Activated T-cell treated with anti-CD3 and anti-CD28 coated beads, Interleukin-2, amount 50 U/mL, for 24 hours (primary cell): ENCODE results near the gene ASPN.
"Not testable (repeated sequence)": the region's sequence is repeated elsewhere in the genome, so short reads cannot be mapped to it uniquely, and the experiment has no call there.

Experiments used
- DNase-seq: peaks from one replicate; pipeline ENCODE4 v3.0.0-alpha.2; 2020
- H3K27ac Mint-ChIP-seq: 2 replicates; pipeline ENCODE4 v1.8.0; 2020; ENCODE audit warnings: mild to moderate bottlenecking, mixed read lengths
- H3K27me3 Mint-ChIP-seq: 2 replicates; pipeline ENCODE4 v1.8.0; 2020; ENCODE audit warnings: mixed read lengths
- H3K36me3 Mint-ChIP-seq: 2 replicates; pipeline ENCODE4 v1.8.0; 2020; ENCODE audit warnings: low read depth, mixed read lengths
- H3K4me1 Mint-ChIP-seq: 2 replicates; pipeline ENCODE4 v1.8.0; 2020; ENCODE audit warnings: low read depth, mixed read lengths
- H3K4me3 Mint-ChIP-seq: 2 replicates; pipeline ENCODE4 v1.8.0; 2020; ENCODE audit warnings: mild to moderate bottlenecking, moderate library complexity, mixed read lengths
- H3K9me3 Mint-ChIP-seq: 2 replicates; pipeline ENCODE4 v1.8.0; 2020; ENCODE audit warnings: mixed read lengths

The ASPN gene

GRCh38 chr9:92426501-92427145, 55.7 kb downstream of the ASPN start:
- Mint-ChIP-seq H3K27me3 (no peaks in the 10 kb centered on the region), H3K36me3 (no peaks in the 10 kb centered on the region), H3K4me3 (no peak overlapping the region), H3K27ac (no peak overlapping the region), H3K4me1 (no peaks in the 10 kb centered on the region), H3K9me3 (no peaks in the 10 kb centered on the region)
- DNase-seq: no peak

GRCh38 chr9:92425474-92425873, 56.8 kb downstream of the ASPN start:
- H3K4me3 Mint-ChIP-seq: no peak overlapping the region
- H3K9me3 Mint-ChIP-seq: no peaks in the 10 kb centered on the region
- DNase-seq: no peak
- no peaks in the 10 kb centered on the region for H3K27me3 Mint-ChIP-seq
- H3K4me1 Mint-ChIP-seq: no peaks in the 10 kb centered on the region
- no peaks in the 10 kb centered on the region for H3K36me3 Mint-ChIP-seq
- no peak overlapping the region for H3K27ac Mint-ChIP-seq

GRCh38 chr9:92424340-92424739, 58.0 kb downstream of the ASPN start, which contains the start of gene OMD:
TSS of gene OMD (minus strand) at chr9:92424471. CDS start at chr9:92417558, 6,913 bp downstream.
- H3K36me3 Mint-ChIP-seq: no peaks in the 10 kb centered on the region
- no peak for DNase-seq
- H3K27me3 Mint-ChIP-seq: no peaks in the 10 kb centered on the region
- H3K27ac Mint-ChIP-seq: no peak within 1 kb of the TSS
- H3K9me3 Mint-ChIP-seq: no peaks in the 10 kb centered on the region
- H3K4me3 Mint-ChIP-seq: no peak within 1 kb of the TSS
- no peaks in the 10 kb centered on the region for H3K4me1 Mint-ChIP-seq

GRCh38 chr9:92423612-92424011, 58.7 kb downstream of the ASPN start:
- Mint-ChIP-seq H3K36me3 (no peaks in the 10 kb centered on the region), H3K4me1 (no peaks in the 10 kb centered on the region), H3K27me3 (no peaks in the 10 kb centered on the region), H3K4me3 (no peak overlapping the region), H3K9me3 (no peaks in the 10 kb centered on the region), H3K27ac (no peak overlapping the region)
- DNase-seq: no peak

- no peak overlapping the region for H3K27ac Mint-ChIP-seq
- no peaks in the 10 kb centered on the region for H3K9me3 Mint-ChIP-seq
- no peak overlapping the region for H3K4me3 Mint-ChIP-seq
- H3K36me3 Mint-ChIP-seq: no peaks in the 10 kb centered on the region
- no peak for DNase-seq
- no peaks in the 10 kb centered on the region for H3K4me1 Mint-ChIP-seq
- no peaks in the 10 kb centered on the region for H3K27me3 Mint-ChIP-seq
Measured at GRCh38 chr9:92422611-92423338, 59.5 kb downstream of the ASPN start.

- DNase-seq: no peak
- Mint-ChIP-seq H3K27me3 (no peaks in the 10 kb centered on the region), H3K4me3 (no peak overlapping the region), H3K4me1 (no peaks in the 10 kb centered on the region), H3K27ac (no peak overlapping the region), H3K36me3 (no peaks in the 10 kb centered on the region), H3K9me3 (no peaks in the 10 kb centered on the region)
Measured at GRCh38 chr9:92414566-92414965, 67.7 kb downstream of the ASPN start.

GRCh38 chr9:92411157-92411556, 71.1 kb downstream of the ASPN start:
- peaks cover 12% of the 10 kb centered on the region for H3K4me1 Mint-ChIP-seq
- not testable (repeated sequence) for H3K9me3 Mint-ChIP-seq, H3K36me3 Mint-ChIP-seq, H3K4me3 Mint-ChIP-seq, DNase-seq, H3K27ac Mint-ChIP-seq, H3K27me3 Mint-ChIP-seq

- no peak for DNase-seq
- Mint-ChIP-seq H3K9me3 (no peaks in the 10 kb centered on the region), H3K4me1 (peaks cover 26% of the 10 kb centered on the region), H3K36me3 (peaks cover 1% of the 10 kb centered on the region), H3K27ac (no peak overlapping the region), H3K4me3 (no peak overlapping the region), H3K27me3 (no peaks in the 10 kb centered on the region)
Measured at GRCh38 chr9:92408747-92409478, 73.4 kb downstream of the ASPN start.

GRCh38 chr9:92407818-92408217, 74.5 kb downstream of the ASPN start:
- H3K9me3 Mint-ChIP-seq: no peaks in the 10 kb centered on the region
- DNase-seq: no peak
- H3K27ac Mint-ChIP-seq: no peak overlapping the region
- peaks cover 1% of the 10 kb centered on the region for H3K36me3 Mint-ChIP-seq
- no peaks in the 10 kb centered on the region for H3K27me3 Mint-ChIP-seq
- H3K4me3 Mint-ChIP-seq: no peak overlapping the region
- peaks cover 29% of the 10 kb centered on the region for H3K4me1 Mint-ChIP-seq

- no peaks in the 10 kb centered on the region for H3K9me3 Mint-ChIP-seq
- no peaks in the 10 kb centered on the region for H3K27me3 Mint-ChIP-seq
- H3K27ac Mint-ChIP-seq: peak overlapping the region; percentile 68
- H3K36me3 Mint-ChIP-seq: peaks cover 1% of the 10 kb centered on the region
- H3K4me3 Mint-ChIP-seq: no peak overlapping the region
- peaks cover 38% of the 10 kb centered on the region for H3K4me1 Mint-ChIP-seq
- no peak for DNase-seq
Measured at GRCh38 chr9:92406477-92406876, 75.8 kb downstream of the ASPN start.
